K562 (cell line): ENCODE results near the gene CSTPP1.

Source experiments
- CTCF ChIP-seq, 3 experiments: IDR thresholded peaks in 2 of 3; conservative IDR thresholded peaks in 1 of 3; 2 replicates each; pipeline ENCODE4 v1.5.1; 2011 to 2012; ENCODE audit warnings: low read length in 3 of 3, mild to moderate bottlenecking in 3 of 3, control low read depth in 2 of 3, improper control_type of control experiment in 1 of 3, inconsistent platforms in 1 of 3, low read depth in 1 of 3, mixed read lengths in 1 of 3, moderate library complexity in 1 of 3; ENCODE audit not compliant: insufficient read depth in 2 of 3
- EZH2 ChIP-seq: IDR thresholded peaks from 2 replicates; pipeline ENCODE4 v1.6.1; 2012; ENCODE audit warnings: low read depth, mild to moderate bottlenecking, inconsistent platforms, low read length, borderline replicate concordance
- FOXK1 ChIP-seq: sonication (generic); formaldehyde crosslinking; IDR thresholded peaks from 2 replicates; pipeline ENCODE4 v1.8.0; 2022; ENCODE audit warnings: missing genetic modification reagents, mild to moderate bottlenecking, borderline replicate concordance
- RERE ChIP-seq: sonication (generic); formaldehyde crosslinking; IDR thresholded peaks from 2 replicates; pipeline ENCODE4 v1.8.0; 2023; ENCODE audit warnings: missing genetic modification reagents, mild to moderate bottlenecking, borderline replicate concordance
- RFX5 ChIP-seq: IDR thresholded peaks from 2 replicates; pipeline ENCODE4 v1.6.1; 2011; ENCODE audit warnings: low read depth, mild to moderate bottlenecking, improper control_type of control experiment, low read length
- SMC3 ChIP-seq: conservative IDR thresholded peaks from 2 replicates; pipeline ENCODE4 v1.6.1; 2011; ENCODE audit warnings: low read depth, low read length, improper control_type of control experiment; ENCODE audit not compliant: insufficient read depth
- SOX6 ChIP-seq: fragments of 450-650 bp; IDR thresholded peaks from 2 replicates; pipeline ENCODE4 v1.6.1; 2014; ENCODE audit warnings: mild to moderate bottlenecking
- TEAD2 ChIP-seq: fragments of 450-650 bp; IDR thresholded peaks from 2 replicates; pipeline ENCODE4 v1.6.1; 2016; ENCODE audit warnings: missing genetic modification characterization, control low read depth, missing compliant biosample characterization
- USF2 ChIP-seq: sonication (generic); formaldehyde crosslinking; IDR thresholded peaks from 2 replicates; pipeline ENCODE4 v1.5.0; 2020; ENCODE audit warnings: missing genetic modification reagents
- ZBTB7A ChIP-seq: IDR thresholded peaks from 2 replicates; pipeline ENCODE4 v1.6.1; 2011; ENCODE audit warnings: low read depth, mild to moderate bottlenecking, low read length, moderate library complexity, borderline replicate concordance; ENCODE audit not compliant: control insufficient read depth
- ZFP1 ChIP-seq: fragments of 450-650 bp; formaldehyde crosslinking; IDR thresholded peaks from 2 replicates; pipeline ENCODE4 v1.4.0; 2020; ENCODE audit warnings: mild to moderate bottlenecking, mixed read lengths
- ZNF274 ChIP-seq: IDR thresholded peaks from 2 replicates; pipeline ENCODE4 v1.6.1; 2011; ENCODE audit warnings: low read depth, mild to moderate bottlenecking, low read length, moderate library complexity, borderline replicate concordance
- ZNF280A ChIP-seq: fragments of 450-650 bp; IDR thresholded peaks from 2 replicates; pipeline ENCODE4 v1.6.1; 2018; ENCODE audit warnings: mild to moderate bottlenecking, low read depth; ENCODE audit not compliant: partially characterized antibody

- TF ChIP-seq SMC3 = no peak
- TF ChIP-seq ZFP1 (CRISPR knock-in tag) = no peak
- TF ChIP-seq EZH2 = no peak
- no peak for TF ChIP-seq USF2 (CRISPR knock-in tag)
- no peak for TF ChIP-seq CTCF (IDR thresholded peaks at IDR 0.05 in 2 of 3, conservative IDR thresholded peaks at IDR 0.05 in 1 of 3; ENCODE audit: insufficient read depth in 2 of 3, low read depth in 1 of 3, low read length in 3 of 3)
- no peak for TF ChIP-seq FOXK1 (CRISPR knock-in tag)
- no peak for TF ChIP-seq ZBTB7A
- no peak for TF ChIP-seq ZNF280A
- no peak for TF ChIP-seq SOX6
- no peak for TF ChIP-seq ZNF274
- TF ChIP-seq RERE (CRISPR knock-in tag) = no peak
- TF ChIP-seq RFX5 = no peak
- no peak for TF ChIP-seq TEAD2 (tag)
Observed at GRCh38 chr11:46999217-46999616, 62.7 kb downstream of the CSTPP1 start.
